Urinary bladder (tissue), 4 donors: ENCODE measurements around the gene EFCAB14. TPM values are rescaled to one million over a fixed set of nuclear protein-coding genes. Genes with fewer than 3 reads are reported as not detected.
A peak's percentile ranks its signal among the peaks of the same experiment; 100 is the strongest.

Experiments used
- DNase-seq: peaks from one replicate; pipeline ENCODE4 v3.0.0-alpha.2; 2015; ENCODE audit errors: extremely low spot score
- H3K27ac ChIP-seq: one replicate; pipeline ENCODE4 v1.5.1; 2013; ENCODE audit warnings: low read depth, mild to moderate bottlenecking, moderate library complexity
- H3K36me3 ChIP-seq: one replicate; pipeline ENCODE4 v1.6.1; 2013; ENCODE audit warnings: mild to moderate bottlenecking, moderate library complexity; ENCODE audit not compliant: insufficient read depth
- H3K4me1 ChIP-seq: one replicate; pipeline ENCODE4 v1.6.1; 2013; ENCODE audit warnings: mild to moderate bottlenecking, moderate library complexity; ENCODE audit not compliant: insufficient read depth
- H3K4me3 ChIP-seq: one replicate; pipeline ENCODE4 v1.5.1; 2013; ENCODE audit warnings: low read depth, low read length
- WGBS: extraction: QIAGEN DNeasy Blood & Tissue Kit; methylation state at CpG from one replicate; pipeline ENCODE4 v1.1.7; 2013; 5-methylcytosine and 5-hydroxymethylcytosine counted together
- polyA plus RNA-seq: library from polyadenylated mRNA; stranded (reverse); fragments of 200-250 nt; gene quantifications from one replicate; pipeline ENCODE4 v1.2.3, GENCODE V29; 2013
- total RNA-seq: library from RNA; depleted of rRNA; stranded (reverse); fragments of >200 nt; gene quantifications from one replicate; pipeline ENCODE4 v1.2.3, GENCODE V29; 2014
- donor health status: healthy with polysubstance abuse.
- donor health status: healthy.

EFCAB14 gene
- total and polyA plus RNA-seq, 2 donors: 58.6 to 115 TPM

DNA sequence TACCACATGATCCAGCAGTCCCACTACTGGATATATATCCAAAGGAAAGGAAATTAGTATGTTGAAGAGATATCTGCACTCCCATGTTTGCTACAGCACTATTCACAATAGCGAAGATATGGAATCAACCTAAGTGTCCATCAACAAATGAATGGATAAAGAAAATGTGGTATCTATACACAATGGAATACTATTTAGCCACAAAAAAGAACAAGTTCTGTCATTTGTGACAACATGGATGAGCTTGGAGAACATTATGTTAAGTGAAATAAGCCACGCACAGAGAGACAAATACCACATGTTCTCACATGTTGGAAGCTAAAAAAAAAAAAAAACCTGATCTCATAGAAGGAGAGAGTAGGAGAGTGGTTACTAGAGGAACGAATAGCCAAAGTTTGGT lies 68.4 kb downstream of the EFCAB14 start:
- DNase-seq: no peak
- Histone ChIP-seq H3K4me3 (no peak overlapping the region), H3K4me1 (no peaks in the 10 kb centered on the region), H3K36me3 (peaks cover 6% of the 10 kb centered on the region), H3K27ac (no peak overlapping the region)
- WGBS: 67% methylated on average over 3 of the region's 3 CpGs

DNA sequence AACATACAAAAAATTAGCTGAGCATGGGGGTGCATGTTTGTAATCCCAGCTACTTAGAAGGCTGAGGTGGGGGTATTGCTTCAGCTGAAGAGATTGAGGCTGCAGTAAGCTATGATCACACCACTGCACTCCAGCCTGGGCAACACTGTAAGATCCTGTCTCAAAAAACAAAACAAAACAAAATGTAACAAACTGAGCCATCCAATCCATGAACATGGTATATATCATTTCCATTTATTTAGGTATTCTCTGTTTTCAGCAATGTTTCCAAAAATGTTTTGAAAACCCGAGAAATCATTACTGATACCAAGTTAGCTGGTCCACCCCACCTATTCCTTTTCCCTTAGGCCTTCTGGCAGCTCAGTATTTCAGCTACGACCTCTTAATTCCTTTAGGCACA lies 69.2 kb downstream of the EFCAB14 start:
- Histone ChIP-seq H3K4me3 (no peak overlapping the region), H3K36me3 (peaks cover 8% of the 10 kb centered on the region), H3K4me1 (no peaks in the 10 kb centered on the region), H3K27ac (no peak overlapping the region)
- 98% methylated on average over 2 of the region's 2 CpGs for WGBS
- DNase-seq: no peak

DNA sequence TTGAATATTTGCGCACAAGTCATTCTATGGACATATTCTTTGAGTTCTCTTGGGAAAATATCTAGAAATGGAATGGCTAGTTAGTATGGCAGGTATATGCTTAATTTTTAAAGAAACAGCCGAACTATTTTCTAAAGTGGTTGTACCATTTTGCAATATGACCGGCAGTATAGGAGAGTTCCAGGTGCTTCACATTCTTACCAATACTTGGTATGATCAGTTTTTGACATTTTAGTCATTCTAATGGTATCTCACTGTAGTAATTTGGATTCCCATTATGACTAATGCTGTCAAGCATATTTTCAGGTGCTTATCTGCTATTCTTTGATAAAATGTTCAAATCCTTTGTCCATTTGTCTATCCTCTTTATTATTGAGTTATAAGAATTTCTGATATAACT lies 71.3 kb downstream of the EFCAB14 start:
- no peak for DNase-seq
- Histone ChIP-seq H3K36me3 (peaks cover 9% of the 10 kb centered on the region), H3K4me1 (no peaks in the 10 kb centered on the region), H3K27ac (no peak overlapping the region), H3K4me3 (no peak overlapping the region)
- 97% methylated on average over 3 of the region's 3 CpGs for WGBS

DNA sequence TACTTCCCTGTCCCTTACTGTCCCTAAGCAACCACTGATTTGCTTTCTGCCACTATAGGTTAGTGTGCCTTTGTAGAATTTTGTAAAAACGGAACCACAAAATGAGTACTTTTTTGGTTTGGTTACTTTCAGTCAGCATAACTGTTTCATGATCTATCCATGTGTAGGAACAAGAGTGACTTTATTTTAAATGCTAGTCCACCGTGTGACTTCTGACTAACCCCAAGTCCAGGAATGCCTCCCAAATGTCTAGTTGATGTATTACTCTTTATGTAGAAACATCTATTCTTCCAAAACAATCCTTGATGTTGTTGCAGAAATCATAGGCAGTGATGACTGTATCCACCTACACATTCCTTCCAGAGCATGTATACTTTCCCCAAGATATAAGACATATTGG lies 72.1 kb downstream of the EFCAB14 start:
- WGBS: 98% methylated on average over 2 of the region's 2 CpGs
- H3K4me3 ChIP-seq: no peak overlapping the region
- peaks cover 9% of the 10 kb centered on the region for H3K36me3 ChIP-seq

DNA sequence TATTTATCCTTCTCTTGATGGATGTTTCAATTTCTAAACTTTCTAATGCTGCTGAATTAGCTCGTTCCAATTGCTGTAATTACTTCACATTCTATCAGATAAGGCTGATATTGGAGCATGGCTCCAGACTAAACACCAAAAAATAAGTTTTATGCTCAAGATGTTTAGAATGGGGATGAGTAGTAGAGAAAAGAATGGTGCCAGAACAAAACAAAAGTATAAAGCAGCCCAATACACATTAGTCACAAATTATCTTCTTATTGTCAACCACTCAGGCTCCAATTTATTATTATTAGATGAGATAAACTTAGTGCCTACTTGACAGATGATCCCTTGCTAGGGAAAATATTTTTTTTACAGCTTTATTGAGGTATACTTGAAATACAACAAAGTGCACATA lies 72.6 kb downstream of the EFCAB14 start:
- H3K36me3 ChIP-seq: peaks cover 9% of the 10 kb centered on the region
- DNase-seq: no peak
- WGBS: 75% methylated on average over 1 of the region's 1 CpG
- H3K4me3 ChIP-seq: no peak overlapping the region
- no peaks in the 10 kb centered on the region for H3K4me1 ChIP-seq
- H3K27ac ChIP-seq: no peak overlapping the region

More for the DNA sequence above, 72.1 kb downstream of the EFCAB14 start:
- Histone ChIP-seq H3K4me1 (no peaks in the 10 kb centered on the region), H3K27ac (no peak overlapping the region)
- DNase-seq: no peak

DNA sequence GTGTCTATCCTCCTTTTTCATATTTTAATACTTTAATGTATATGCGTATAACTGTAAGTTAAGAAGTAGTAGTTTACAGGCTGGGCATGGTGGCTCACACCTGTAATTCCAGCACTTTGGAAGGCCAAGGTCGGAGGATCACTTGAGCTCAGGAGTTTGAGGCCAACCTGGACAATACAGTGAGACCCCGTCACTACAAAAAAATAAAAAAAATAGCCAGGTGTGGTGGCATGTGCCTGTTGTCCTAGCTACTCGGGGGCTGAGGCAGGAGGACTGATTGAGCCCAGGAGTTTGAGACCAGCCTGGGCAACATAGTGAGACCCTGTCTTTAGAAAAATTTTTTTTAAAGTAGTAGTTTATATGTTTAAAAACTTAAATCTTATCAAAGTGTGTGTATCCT lies 73.1 kb downstream of the EFCAB14 start:
- Histone ChIP-seq H3K4me1 (no peaks in the 10 kb centered on the region), H3K27ac (no peak overlapping the region), H3K36me3 (peaks cover 9% of the 10 kb centered on the region), H3K4me3 (no peak overlapping the region)
- no peak for DNase-seq
- 97% methylated on average over 4 of the region's 4 CpGs for WGBS

DNA sequence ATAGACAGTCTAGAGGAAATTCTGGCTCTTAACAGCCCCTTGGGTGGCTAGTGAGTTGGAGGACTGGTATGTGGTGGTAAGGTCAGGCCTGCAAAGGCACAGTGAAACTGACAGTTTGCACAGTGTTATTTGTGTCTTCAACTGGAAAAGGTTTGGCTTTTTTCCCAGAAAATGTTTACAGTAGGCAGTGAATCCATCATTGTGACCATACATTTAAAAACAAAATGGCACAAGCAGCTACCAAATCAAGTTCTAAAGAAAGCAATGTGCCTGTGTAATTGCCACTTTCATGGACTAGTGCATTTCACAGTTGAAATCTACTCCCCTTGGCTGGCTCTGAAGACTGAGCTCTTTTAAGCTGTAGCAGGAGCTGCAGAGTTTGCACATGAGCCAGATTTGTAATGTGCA lies 75.5 kb downstream of the EFCAB14 start:
- no peaks in the 10 kb centered on the region for H3K4me1 ChIP-seq
- no peak overlapping the region for H3K4me3 ChIP-seq
- H3K36me3 ChIP-seq: peaks cover 5% of the 10 kb centered on the region
- H3K27ac ChIP-seq: no peak overlapping the region
- peak; percentile 18 for DNase-seq

DNA sequence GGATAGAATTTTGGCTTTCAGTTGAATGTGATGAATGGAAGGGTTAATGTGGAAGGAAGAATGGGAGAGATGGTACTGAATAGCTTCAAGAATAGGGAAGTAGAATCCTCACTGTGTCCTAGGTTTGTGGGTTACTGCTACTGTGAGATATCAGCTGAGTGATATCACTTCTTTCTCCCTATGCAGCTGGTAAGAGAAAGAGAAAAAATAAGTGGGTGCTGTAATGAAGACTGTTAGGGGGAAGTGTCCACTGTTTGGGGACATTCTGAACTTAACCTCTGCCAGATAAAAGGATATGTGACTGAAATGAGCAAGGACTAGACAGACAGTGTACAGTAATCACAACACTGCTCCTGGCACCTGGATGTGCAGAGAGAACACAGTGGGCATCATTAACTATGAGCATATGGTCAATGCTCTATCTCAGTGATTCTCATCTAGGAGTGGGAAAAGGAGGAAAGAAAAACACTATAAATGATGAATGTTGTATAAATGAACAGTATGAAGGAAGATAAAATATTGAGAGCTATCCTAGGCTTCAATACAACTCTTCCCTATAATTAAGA lies 76.7 kb downstream of the EFCAB14 start:
- no peaks in the 10 kb centered on the region for H3K4me1 ChIP-seq
- no peak overlapping the region for H3K4me3 ChIP-seq
- no peak overlapping the region for H3K27ac ChIP-seq
- peaks cover 5% of the 10 kb centered on the region for H3K36me3 ChIP-seq
- DNase-seq: no peak

DNA sequence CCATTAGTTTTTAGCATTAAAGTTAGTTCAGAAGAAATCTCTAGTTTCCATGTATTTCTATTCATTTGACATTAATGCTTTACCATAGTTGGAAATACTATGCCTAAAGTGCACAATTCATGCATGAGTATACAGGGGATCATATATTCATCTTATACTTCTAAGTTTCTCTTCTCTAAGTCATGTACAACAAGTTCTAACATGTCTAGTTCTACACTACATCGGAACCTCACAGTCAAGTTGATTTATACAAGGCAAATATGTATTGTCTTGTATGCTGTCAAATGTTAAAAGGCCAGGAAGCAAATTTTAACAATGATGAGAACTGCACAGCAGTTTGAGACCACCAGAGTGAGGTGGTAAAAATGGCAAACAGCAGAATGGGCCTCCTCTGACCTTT lies 79.4 kb downstream of the EFCAB14 start:
- Histone ChIP-seq H3K36me3 (peaks cover 7% of the 10 kb centered on the region), H3K27ac (no peak overlapping the region), H3K4me1 (no peaks in the 10 kb centered on the region), H3K4me3 (no peak overlapping the region)
- DNase-seq: no peak
- 92% methylated on average over 1 of the region's 1 CpG for WGBS

DNA sequence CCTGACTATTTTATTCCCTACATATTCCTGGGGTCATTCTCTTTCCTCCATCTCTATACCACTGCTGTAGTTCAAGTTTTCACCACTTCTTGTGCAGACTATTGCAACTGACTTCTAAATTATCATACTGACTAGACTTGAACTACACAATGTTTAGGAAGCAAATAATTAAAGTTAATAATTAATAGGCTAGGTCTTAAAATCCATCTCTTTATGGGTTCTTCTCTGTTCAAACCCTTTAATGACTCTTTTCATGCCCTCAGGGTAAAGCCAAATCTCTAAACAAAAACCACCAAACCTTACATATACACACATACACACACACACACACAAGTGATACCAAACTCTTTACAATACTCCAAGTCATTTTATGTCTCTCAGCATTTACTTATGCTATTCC lies 80.0 kb downstream of the EFCAB14 start:
- H3K27ac ChIP-seq: no peak overlapping the region
- no peak overlapping the region for H3K4me3 ChIP-seq
- DNase-seq: no peak
- no peaks in the 10 kb centered on the region for H3K4me1 ChIP-seq
- H3K36me3 ChIP-seq: peaks cover 11% of the 10 kb centered on the region

DNA sequence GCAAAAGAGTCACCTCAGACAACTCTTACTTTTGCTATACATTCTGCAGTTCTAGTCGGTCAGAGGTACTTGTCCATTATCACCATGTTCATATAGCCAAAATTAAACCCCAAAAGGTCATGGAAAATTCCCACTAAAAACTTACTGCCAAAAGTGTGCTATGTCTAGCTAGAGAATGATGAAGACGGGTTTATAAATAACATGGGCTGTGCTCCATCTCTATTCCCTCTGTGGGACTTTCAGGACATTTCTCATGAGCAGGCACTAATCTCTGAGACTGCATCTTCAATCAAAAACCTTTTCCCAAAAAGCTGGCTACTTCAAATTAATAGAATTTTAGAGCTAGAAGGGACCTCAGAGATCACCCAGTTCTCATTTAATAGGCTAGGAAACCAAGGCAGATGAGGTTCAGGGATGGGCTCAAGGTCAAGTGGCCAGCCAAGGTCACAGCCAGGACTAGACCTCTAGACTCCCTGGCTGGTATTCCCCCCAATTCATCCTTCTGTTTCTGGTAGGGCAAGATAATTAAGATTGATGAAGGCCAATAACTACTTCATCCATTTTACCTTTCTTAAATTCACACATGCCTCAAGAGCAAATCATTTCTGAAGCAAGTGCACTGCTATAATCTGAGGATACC lies 81.3 kb downstream of the EFCAB14 start:
- Histone ChIP-seq H3K4me3 (no peak overlapping the region), H3K27ac (no peak overlapping the region), H3K4me1 (no peaks in the 10 kb centered on the region), H3K36me3 (peaks cover 11% of the 10 kb centered on the region)
- no peak for DNase-seq
- 32% methylated on average over 2 of the region's 2 CpGs for WGBS

DNA sequence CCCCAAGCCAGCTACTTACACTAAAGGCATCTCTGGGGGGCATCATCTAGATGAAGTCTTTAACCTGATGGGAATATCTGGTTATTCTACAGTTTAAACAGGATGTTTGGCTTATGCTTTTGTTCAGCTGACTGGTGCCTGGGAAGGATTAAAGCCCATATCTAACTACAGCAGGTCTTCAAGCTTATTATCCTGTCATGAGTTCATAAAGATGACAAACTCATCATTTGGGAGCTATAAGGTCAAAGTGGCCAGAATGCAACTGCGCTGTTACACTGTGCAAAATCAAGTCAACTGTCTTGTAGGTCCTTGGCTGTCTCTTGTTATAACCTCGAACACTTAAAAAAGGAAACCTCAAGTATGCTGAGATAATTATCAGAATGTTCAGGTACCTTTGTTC lies 83.7 kb downstream of the EFCAB14 start:
- H3K4me1 ChIP-seq: no peaks in the 10 kb centered on the region
- no peak overlapping the region for H3K4me3 ChIP-seq
- no peak for DNase-seq
- H3K36me3 ChIP-seq: peaks cover 11% of the 10 kb centered on the region
- 74% methylated on average over 2 of the region's 2 CpGs for WGBS
- no peak overlapping the region for H3K27ac ChIP-seq

DNA sequence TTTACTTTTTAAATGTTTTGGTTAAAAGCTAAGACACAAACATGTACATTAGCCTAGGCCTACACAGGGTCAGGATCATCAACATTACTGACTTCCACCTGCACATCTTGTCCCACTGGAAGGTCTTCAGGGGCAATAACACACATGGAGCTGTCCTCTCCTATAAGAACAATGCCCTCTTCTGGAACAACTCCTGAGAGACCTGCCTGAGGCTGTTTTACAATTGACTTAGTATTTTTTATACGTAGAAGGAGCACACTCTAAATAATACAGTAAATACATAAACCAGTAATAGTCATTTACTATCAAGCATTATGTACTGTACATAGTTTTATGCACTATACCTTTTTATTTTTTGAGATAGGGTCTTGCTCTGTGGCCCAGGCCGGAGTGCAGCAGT lies 88.2 kb downstream of the EFCAB14 start:
- Histone ChIP-seq H3K36me3 (peaks cover 11% of the 10 kb centered on the region), H3K4me3 (no peak overlapping the region)

More for the DNA sequence above, 88.2 kb downstream of the EFCAB14 start:
- WGBS: 84% methylated on average over 2 of the region's 2 CpGs
- no peak for DNase-seq
- Histone ChIP-seq H3K27ac (no peak overlapping the region), H3K4me1 (no peaks in the 10 kb centered on the region)
